Myometrial cell (primary cell): ENCODE data around the gene PCDHGA2. TPM values are rescaled to one million over a fixed set of nuclear protein-coding genes. Genes with fewer than 3 reads are reported as not detected.

Source experiments
- total RNA-seq: library from RNA; depleted of rRNA; stranded (reverse); fragments of >200 nt; gene quantifications from 2 replicates; pipeline ENCODE4 v1.2.3, GENCODE V29; 2015

The PCDHGA2 gene
- 0.53 and 1.4 TPM in 2 replicates for total RNA-seq

GRCh38 chr5:141338538-141339306, at the start of gene PCDHGA2:
Gene PCDHGA2, plus strand, starts transcription at chr5:141338760.

DNA sequence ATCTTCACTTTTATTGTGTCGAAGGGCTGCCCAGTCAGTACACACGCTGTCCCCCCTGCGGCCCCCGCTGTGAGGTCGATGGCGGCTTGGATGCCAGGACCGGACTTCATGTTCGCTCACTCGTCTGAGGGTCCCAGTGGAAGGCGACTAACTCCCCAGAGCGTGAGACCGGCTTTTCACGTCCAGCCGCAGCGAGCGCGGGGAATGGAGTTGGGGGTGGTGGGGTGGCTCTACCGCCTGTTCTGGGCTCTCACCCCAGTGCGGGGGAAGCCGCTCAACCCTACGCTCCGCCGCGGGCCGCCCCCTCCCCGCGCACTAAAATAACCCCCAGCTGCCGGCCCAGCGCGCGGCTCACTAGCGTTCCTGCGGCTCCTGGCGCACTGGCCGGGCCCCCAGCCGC, 34.8 kb upstream of the PCDHGA2 start, which contains the start of gene SLC25A2:
Gene SLC25A2 (minus strand): TSS at position 294 of the 400 bp plus-strand sequence. CDS start 184 bp downstream, at position 110.

GRCh38 chr5:141320225-141321169, 18.1 kb upstream of the PCDHGA2 start, which contains the start of gene TAF7:
Gene TAF7, minus strand, starts transcription at chr5:141320784. Its CDS starts 740 bp downstream, at chr5:141320044.

GRCh38 chr5:141330299-141331080, 8.1 kb upstream of the PCDHGA2 start, which contains the start of gene PCDHGA1:
Gene PCDHGA1, plus strand, starts transcription at chr5:141330514.

GRCh38 chr5:141343242-141343952, 4.8 kb downstream of the PCDHGA2 start, which contains the start of gene PCDHGA3:
Gene PCDHGA3, plus strand, starts transcription at chr5:141343829. Its CDS starts 205 bp downstream, at chr5:141344034.

DNA sequence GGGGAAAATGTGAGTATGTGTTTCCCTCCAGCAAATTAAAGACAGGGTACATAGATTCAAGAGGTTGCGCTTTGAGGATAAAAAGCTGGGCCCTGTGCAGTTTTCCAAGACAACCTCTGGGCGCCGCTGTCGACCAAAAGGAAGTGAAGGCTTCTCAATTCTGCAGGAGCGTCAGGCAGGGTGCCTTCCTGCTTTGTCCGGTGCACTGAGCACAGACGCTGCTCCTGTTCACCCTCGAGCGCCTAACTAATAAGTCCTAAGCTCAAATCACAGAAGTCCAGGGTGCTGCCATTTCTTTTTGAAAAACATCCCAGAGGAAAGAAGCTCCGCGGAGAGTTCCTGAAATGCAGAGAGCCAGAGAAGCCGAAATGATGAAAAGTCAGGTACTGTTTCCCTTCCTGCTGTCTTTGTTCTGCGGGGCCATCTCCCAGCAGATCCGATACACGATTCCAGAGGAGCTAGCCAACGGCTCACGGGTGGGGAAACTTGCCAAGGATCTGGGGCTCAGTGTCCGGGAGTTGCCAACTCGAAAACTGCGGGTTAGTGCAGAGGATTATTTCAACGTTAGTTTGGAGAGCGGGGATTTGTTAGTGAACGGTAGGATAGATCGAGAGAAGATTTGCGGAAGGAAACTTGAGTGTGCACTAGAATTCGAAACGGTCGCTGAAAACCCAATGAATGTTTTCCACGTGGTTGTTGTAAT, 11.5 kb downstream of the PCDHGA2 start, which contains the start of gene PCDHGB1:
Gene PCDHGB1 (plus strand): TSS at position 183 of the 703 bp plus-strand sequence. CDS start 162 bp downstream, at position 345.

DNA sequence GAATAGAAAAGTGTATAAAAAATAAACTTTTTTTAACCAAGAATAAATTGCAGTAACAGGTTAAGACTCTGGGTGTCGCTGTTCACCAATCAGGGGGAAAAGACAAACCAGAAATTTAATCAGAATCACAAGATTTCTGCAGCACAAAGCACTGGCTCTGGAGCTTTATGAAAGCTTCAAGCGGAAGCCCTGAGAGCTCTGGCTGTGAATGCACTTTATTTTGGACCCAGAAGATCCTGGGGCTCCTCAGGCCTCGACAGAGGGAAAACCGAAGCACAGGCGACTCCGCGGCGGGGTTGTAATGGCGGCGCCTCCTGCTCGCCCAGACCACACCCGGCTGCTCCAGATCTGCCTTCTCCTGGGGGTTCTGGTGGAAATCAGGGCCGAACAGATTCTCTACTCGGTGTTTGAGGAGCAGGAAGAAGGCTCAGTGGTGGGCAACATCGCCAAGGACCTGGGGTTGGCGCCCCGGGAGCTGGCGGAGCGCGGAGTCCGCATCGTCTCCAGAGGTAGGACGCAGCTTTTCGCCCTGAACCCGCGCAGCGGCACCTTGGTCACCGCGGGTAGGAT, 16.4 kb downstream of the PCDHGA2 start, which contains the start of gene PCDHGA4:
Gene PCDHGA4 (plus strand): TSS at position 122 of the 570 bp plus-strand sequence. CDS start 87 bp downstream, at position 209.

DNA sequence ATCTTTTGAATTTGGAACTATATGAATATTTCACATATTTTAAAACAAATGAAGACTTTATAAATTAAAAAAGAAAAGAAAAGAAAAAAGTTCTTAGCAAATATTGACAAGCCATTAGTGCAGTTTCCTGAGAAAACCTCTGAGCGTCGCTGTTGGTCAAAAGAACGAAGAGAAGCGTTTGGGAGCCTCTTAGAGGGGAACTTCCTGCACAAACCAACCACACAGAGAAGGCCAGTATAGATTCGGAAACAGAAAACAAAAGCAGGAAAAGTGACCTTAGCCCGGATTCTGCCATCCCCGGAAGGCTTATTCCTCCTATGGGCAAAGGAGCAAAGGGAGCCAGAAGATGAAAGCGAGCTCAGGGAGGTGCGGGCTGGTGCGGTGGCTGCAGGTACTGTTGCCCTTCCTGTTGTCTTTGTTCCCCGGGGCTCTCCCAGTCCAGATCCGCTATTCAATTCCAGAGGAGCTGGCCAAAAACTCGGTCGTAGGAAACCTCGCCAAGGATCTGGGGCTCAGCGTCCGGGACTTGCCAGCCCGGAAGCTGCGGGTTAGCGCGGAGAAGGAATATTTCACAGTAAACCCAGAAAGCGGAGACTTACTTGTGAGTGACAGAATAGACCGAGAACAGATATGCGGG, 21.3 kb downstream of the PCDHGA2 start, which contains the start of gene PCDHGB2:
Gene PCDHGB2 (plus strand): TSS at position 205 of the 637 bp plus-strand sequence. CDS start 142 bp downstream, at position 347.

DNA sequence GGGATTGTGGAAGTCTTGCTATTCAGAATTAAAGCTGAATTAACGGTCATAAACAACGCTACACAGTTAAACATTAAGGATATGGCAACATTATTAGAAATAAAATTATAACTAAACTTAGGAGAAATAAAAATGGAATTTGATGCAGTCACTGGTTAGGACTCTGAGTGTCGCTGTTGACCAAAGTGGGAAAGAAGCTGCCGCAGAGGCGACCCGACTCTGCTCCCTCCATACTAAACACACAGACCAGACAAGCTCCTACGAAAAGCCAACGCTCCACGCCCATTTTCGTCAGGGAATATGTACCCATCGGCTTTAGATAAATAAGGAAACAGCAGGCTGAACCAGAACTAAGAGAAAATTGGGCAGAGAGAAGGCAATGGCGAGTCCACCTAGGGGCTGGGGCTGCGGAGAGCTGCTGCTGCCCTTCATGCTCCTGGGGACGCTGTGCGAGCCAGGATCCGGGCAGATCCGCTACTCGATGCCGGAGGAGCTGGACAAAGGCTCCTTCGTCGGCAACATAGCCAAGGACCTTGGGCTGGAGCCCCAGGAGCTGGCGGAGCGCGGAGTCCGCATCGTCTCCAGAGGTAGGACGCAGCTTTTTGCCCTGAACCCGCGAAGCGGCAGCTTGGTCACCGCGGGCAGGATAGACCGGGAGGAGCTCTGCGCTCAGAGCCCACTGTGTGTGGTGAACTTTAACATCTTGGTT, 25.5 kb downstream of the PCDHGA2 start, which contains the start of gene PCDHGA5:
Gene PCDHGA5 (plus strand): TSS at position 211 of the 709 bp plus-strand sequence. CDS start 169 bp downstream, at position 380.

GRCh38 chr5:141369994-141370848, 31.7 kb downstream of the PCDHGA2 start, which contains the start of gene PCDHGB3:
Gene PCDHGB3, plus strand, starts transcription at chr5:141370242. Its CDS starts 153 bp downstream, at chr5:141370395.

GRCh38 chr5:141373673-141374317, 35.2 kb downstream of the PCDHGA2 start, which contains the start of gene PCDHGA6:
Gene PCDHGA6, plus strand, starts transcription at chr5:141373891. Its CDS starts 193 bp downstream, at chr5:141374084.

GRCh38 chr5:141382469-141383294, 44.1 kb downstream of the PCDHGA2 start, which contains the start of gene PCDHGA7:
Gene PCDHGA7, plus strand, starts transcription at chr5:141382742. Its CDS starts 158 bp downstream, at chr5:141382900.

DNA sequence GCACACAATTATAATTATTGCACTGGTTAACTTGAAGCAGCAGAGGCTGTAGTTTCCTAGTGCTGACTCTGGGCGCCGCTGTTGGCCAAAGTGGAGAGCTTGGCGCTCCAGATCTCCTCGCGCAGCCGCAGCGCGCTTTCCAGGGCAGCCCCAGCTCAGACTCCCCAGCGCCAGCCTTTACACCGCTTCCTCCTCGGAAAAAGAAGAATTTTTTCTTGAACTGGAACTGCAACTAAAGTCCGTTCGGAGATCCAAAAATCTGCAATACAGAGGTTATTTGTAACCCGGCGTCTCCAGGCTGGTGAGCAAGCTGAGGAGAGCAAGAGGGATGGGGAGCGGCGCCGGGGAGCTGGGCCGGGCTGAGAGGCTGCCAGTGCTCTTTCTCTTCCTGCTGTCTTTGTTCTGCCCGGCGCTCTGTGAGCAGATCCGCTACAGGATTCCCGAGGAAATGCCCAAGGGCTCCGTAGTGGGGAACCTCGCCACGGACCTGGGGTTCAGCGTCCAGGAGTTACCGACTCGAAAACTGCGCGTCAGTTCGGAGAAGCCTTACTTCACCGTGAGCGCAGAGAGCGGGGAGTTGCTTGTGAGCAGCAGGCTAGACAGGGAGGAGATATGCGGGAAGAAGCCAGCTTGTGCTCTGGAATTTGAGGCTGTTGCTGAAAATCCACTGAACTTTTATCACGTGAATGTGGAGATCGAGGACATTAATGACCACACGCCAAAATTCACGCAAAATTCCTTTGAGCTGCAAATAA, 49.2 kb downstream of the PCDHGA2 start, which contains the start of gene PCDHGB4:
Gene PCDHGB4 (plus strand): TSS at position 142 of the 755 bp plus-strand sequence. CDS start 187 bp downstream, at position 329.

DNA sequence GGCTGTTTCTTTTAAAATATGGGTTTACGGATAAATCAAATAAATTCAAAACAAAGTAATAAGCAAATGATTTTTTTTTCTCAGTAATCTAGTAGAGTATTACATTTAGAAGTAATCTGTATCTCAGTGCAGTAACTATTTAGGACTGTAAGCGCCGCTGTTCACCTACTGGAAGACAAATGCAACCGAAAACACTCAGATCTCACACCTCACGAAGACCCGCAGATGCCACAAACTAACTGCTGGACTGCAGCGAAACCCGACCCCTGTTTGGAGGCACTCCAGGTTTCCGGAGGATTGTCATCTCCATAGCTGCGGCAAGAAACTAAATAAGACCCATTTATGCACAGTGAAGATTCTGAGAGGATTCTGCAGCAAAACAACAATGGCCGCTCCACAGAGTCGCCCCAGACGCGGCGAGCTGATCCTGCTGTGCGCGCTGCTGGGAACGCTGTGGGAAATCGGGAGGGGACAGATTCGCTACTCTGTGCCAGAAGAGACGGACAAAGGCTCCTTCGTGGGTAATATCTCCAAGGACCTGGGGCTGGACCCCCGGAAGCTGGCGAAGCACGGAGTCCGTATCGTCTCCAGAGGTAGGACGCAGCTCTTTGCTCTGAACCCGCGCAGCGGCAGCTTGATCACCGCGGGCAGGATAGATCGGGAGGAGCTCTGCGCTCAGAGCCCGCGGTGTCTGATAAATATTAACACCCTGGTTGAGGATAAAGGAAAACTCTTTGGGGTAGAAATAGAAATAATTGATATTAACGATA, 54.1 kb downstream of the PCDHGA2 start, which contains the start of gene PCDHGA8:
Gene PCDHGA8 (plus strand): TSS at position 205 of the 770 bp plus-strand sequence. CDS start 181 bp downstream, at position 386.

